HepG2 (cell line): ENCODE results near the gene NEURL2. TPM values are rescaled to one million over a fixed set of nuclear protein-coding genes. Genes with fewer than 3 reads are reported as not detected.

Source experiments
- CCDC6 ChIP-seq: sonication (generic); formaldehyde crosslinking; IDR thresholded peaks from 2 replicates; pipeline ENCODE4 v1.8.1; 2022; ENCODE audit warnings: mild to moderate bottlenecking, missing genetic modification reagents, moderate library complexity
- DPF2 ChIP-seq: sonication (generic); formaldehyde crosslinking; IDR thresholded peaks from 2 replicates; pipeline ENCODE4 v1.4.0; 2020; ENCODE audit warnings: mild to moderate bottlenecking, low read depth, missing genetic modification reagents, borderline replicate concordance
- FIP1L1 ChIP-seq: fragments of 200-400 bp; formaldehyde crosslinking; IDR thresholded peaks from 2 replicates; pipeline ENCODE4 v1.6.1; 2018; ENCODE audit warnings: low read depth, mild to moderate bottlenecking, low read length, moderate library complexity, borderline replicate concordance; ENCODE audit not compliant: insufficient read depth
- GPN1 ChIP-seq: sonication (generic); formaldehyde crosslinking; IDR thresholded peaks from 2 replicates; pipeline ENCODE4 v1.5.1; 2020; ENCODE audit warnings: missing genetic modification reagents, borderline replicate concordance
- GTF2F1 ChIP-seq: fragments of 150-350 bp; IDR thresholded peaks from 2 replicates; pipeline ENCODE4 v1.6.1; 2014; ENCODE audit warnings: low read length
- MTERF4 ChIP-seq: sonication (generic); formaldehyde crosslinking; IDR thresholded peaks from 2 replicates; pipeline ENCODE4 v1.8.0; 2023; ENCODE audit warnings: mild to moderate bottlenecking, missing genetic modification reagents
- RFXAP ChIP-seq: sonication (generic); formaldehyde crosslinking; IDR thresholded peaks from 2 replicates; pipeline ENCODE4 v1.4.0; 2020; ENCODE audit warnings: missing genetic modification reagents, borderline replicate concordance
- SKIL ChIP-seq: sonication (generic); formaldehyde crosslinking; IDR thresholded peaks from 2 replicates; pipeline ENCODE4 v1.8.0; 2022; ENCODE audit warnings: missing genetic modification reagents, mild to moderate bottlenecking, moderate library complexity, borderline replicate concordance
- SMYD3 ChIP-seq: sonication (generic); formaldehyde crosslinking; IDR thresholded peaks from 2 replicates; pipeline ENCODE4 v1.8.1; 2023; ENCODE audit warnings: mild to moderate bottlenecking, missing genetic modification reagents
- TBX3 ChIP-seq: fragments of 450-650 bp; IDR thresholded peaks from 2 replicates; pipeline ENCODE4 v1.6.1; 2017; ENCODE audit warnings: antibody characterized with exemption, mild to moderate bottlenecking, inconsistent platforms, borderline replicate concordance
- UBTF ChIP-seq: sonication (generic); formaldehyde crosslinking; IDR thresholded peaks from 2 replicates; pipeline ENCODE4 v1.4.0; 2020; ENCODE audit warnings: mild to moderate bottlenecking, missing genetic modification reagents
- WIZ ChIP-seq: sonication (generic); formaldehyde crosslinking; IDR thresholded peaks from 2 replicates; pipeline ENCODE4 v1.5.1; 2020; ENCODE audit warnings: mild to moderate bottlenecking, missing genetic modification reagents
- ZBTB33 ChIP-seq: sonication (generic); formaldehyde crosslinking; IDR thresholded peaks from 2 replicates; pipeline ENCODE4 v1.4.0; 2020; ENCODE audit warnings: missing genetic modification reagents
- ZIK1 ChIP-seq: sonication (generic); formaldehyde crosslinking; IDR thresholded peaks from 2 replicates; pipeline ENCODE4 v1.5.0; 2020; ENCODE audit warnings: mild to moderate bottlenecking, low read depth, missing genetic modification reagents, borderline replicate concordance
- ZNF292 ChIP-seq: sonication (generic); formaldehyde crosslinking; IDR thresholded peaks from 2 replicates; pipeline ENCODE4 v1.8.1; 2022; ENCODE audit warnings: mild to moderate bottlenecking, low read depth, missing genetic modification reagents, borderline replicate concordance
- ZNF430 ChIP-seq: sonication (generic); formaldehyde crosslinking; IDR thresholded peaks from 2 replicates; pipeline ENCODE4 v1.9.0; 2021; ENCODE audit warnings: mild to moderate bottlenecking, missing genetic modification reagents
- ZNF720 ChIP-seq: sonication (generic); formaldehyde crosslinking; IDR thresholded peaks from 2 replicates; pipeline ENCODE4 v1.4.0; 2020; ENCODE audit warnings: missing genetic modification reagents
- ZSCAN20 ChIP-seq: sonication (generic); formaldehyde crosslinking; IDR thresholded peaks from 2 replicates; pipeline ENCODE4 v1.4.0; 2020; ENCODE audit warnings: missing genetic modification reagents, mild to moderate bottlenecking, borderline replicate concordance
- polyA plus RNA-seq, 8 experiments: library from polyadenylated mRNA; depleted of rRNA in 3 of 8; stranded (reverse) in 7 of 8; unstranded in 1 of 8; fragments of >200 nt; fragmentation: Illumina TruSeq in 4 of 8; extraction: Trizol in 4 of 8; gene quantifications; 2 replicates each; pipeline versions ENCODE4 v1.2.1 to v1.2.3, GENCODE V29; 2011 to 2016; ENCODE audit warnings: low read depth in 4 of 8, missing spikeins in 1 of 8, mixed read lengths in 1 of 8; ENCODE audit not compliant: insufficient read depth in 1 of 8
- total RNA-seq, 5 experiments: library from RNA; depleted of rRNA; stranded (reverse); fragments of >200 nt; fragmentation: Illumina TruSeq; extraction: Trizol; gene quantifications; 2 replicates each; pipeline ENCODE4 v1.2.3, GENCODE V29; 2016; ENCODE audit warnings: low read depth in 1 of 5

Gene NEURL2
- total and polyA plus RNA-seq, 2 of the 13 experiments (the other 11 are each of a cell fraction or from before 2014, with no cell fraction given), result 7.2 to 9.7 TPM

- TF ChIP-seq ZIK1 (CRISPR knock-in tag) (peak; percentile 91; the same call in 1 of the 2 replicates), GTF2F1 (no peak), MTERF4 (CRISPR knock-in tag) (0 out of 2 replicates have a peak, but pooled peaks have one; percentile 26), ZBTB33 (CRISPR knock-in tag) (peak; percentile 83), RFXAP (CRISPR knock-in tag) (peak; percentile 57; the same call in 1 of the 2 replicates), GPN1 (CRISPR knock-in tag) (peak; percentile 13; the same call in 1 of the 2 replicates), FIP1L1 (no peak), SMYD3 (no peak; the same call in 1 of the 2 replicates), CCDC6 (CRISPR knock-in tag) (peak; percentile 97), UBTF (CRISPR knock-in tag) (peak; percentile 65), TBX3 (no peak), WIZ (CRISPR knock-in tag) (no peak), DPF2 (CRISPR knock-in tag) (no peak), SKIL (CRISPR knock-in tag) (peak; percentile 32; the same call in 1 of the 2 replicates), ZNF292 (CRISPR knock-in tag) (no peak), ZSCAN20 (CRISPR knock-in tag) (peak; percentile 62; the same call in 1 of the 2 replicates), ZNF430 (CRISPR knock-in tag) (peak; percentile 94), ZNF720 (CRISPR knock-in tag) (no peak; the same call in 1 of the 2 replicates)
Observed at GRCh38 chr20:45890077-45890984, 677 bp downstream of the NEURL2 start (continued).
